Fibroblast of lung (primary cell): Measurements from ENCODE around the gene STPG4. TPM values are rescaled to one million over a fixed set of nuclear protein-coding genes. Genes with fewer than 3 reads are reported as not detected.

Experiments
- DNase-seq, 2 donors: peaks; one replicate each; pipeline versions ENCODE4 v3.0.0 to v3.0.0-alpha.2; 2010; ENCODE audit warnings: low read depth in 2 of 2
- H2AFZ ChIP-seq: 2 replicates; pipeline ENCODE4 v1.5.1; 2012; ENCODE audit warnings: low read length, control low read depth, inconsistent platforms
- H3K27ac ChIP-seq: 2 replicates; pipeline ENCODE4 v1.5.1; 2011; ENCODE audit warnings: low read length, control low read depth; ENCODE audit not compliant: insufficient read depth
- H3K27me3 ChIP-seq: 2 replicates; pipeline ENCODE4 v1.5.1; 2011; ENCODE audit warnings: mild to moderate bottlenecking, low read length; ENCODE audit not compliant: control insufficient read depth, insufficient read depth
- H3K36me3 ChIP-seq: 2 replicates; pipeline ENCODE4 v1.5.1; 2011; ENCODE audit warnings: low read length; ENCODE audit not compliant: control insufficient read depth, insufficient read depth
- H3K4me1 ChIP-seq: 2 replicates; pipeline ENCODE4 v1.5.1; 2011; ENCODE audit warnings: low read length; ENCODE audit not compliant: control insufficient read depth, insufficient read depth; ENCODE audit errors: extremely low read depth
- H3K4me2 ChIP-seq: 2 replicates; pipeline ENCODE4 v1.5.1; 2011; ENCODE audit warnings: low read length, control low read depth; ENCODE audit not compliant: insufficient read depth; ENCODE audit errors: extremely low read depth
- H3K4me3 ChIP-seq, 4 experiments: fragments of 200-600 bp in 1 of 4; sonication (generic) in 1 of 4; replicated peaks in 1 of 4; 2 replicates each; pipeline ENCODE4 v1.5.1; 2011 to 2016; ENCODE audit warnings: low read length in 4 of 4, low read depth in 3 of 4, mild to moderate bottlenecking in 3 of 4, control low read depth in 2 of 4, inconsistent platforms in 1 of 4, mixed read lengths in 1 of 4; ENCODE audit not compliant: insufficient read depth in 1 of 4; ENCODE audit errors: control extremely low read depth in 1 of 4
- H3K79me2 ChIP-seq: 2 replicates; pipeline ENCODE4 v1.5.1; 2012; ENCODE audit warnings: mild to moderate bottlenecking, low read length, inconsistent platforms; ENCODE audit not compliant: control insufficient read depth, insufficient read depth
- H3K9ac ChIP-seq: 2 replicates; pipeline ENCODE4 v1.5.1; 2011; ENCODE audit warnings: mild to moderate bottlenecking, low read length, control low read depth; ENCODE audit not compliant: insufficient read depth
- H3K9me3 ChIP-seq: 2 replicates; pipeline ENCODE4 v1.5.1; 2012; ENCODE audit warnings: low read depth, low read length; ENCODE audit not compliant: control insufficient read depth, insufficient read depth
- H4K20me1 ChIP-seq: 2 replicates; pipeline ENCODE4 v1.5.1; 2011; ENCODE audit warnings: low read length; ENCODE audit not compliant: control insufficient read depth, insufficient read depth; ENCODE audit errors: extremely low read depth
- EZH2 ChIP-seq: IDR thresholded peaks from 2 replicates; pipeline ENCODE4 v1.5.1; 2012; ENCODE audit warnings: low read length, control low read depth, mild to moderate bottlenecking; ENCODE audit errors: missing control alignments
- polyA plus RNA-seq, 2 donors: library from polyadenylated mRNA; depleted of rRNA in 1 of 2; stranded (reverse) in 1 of 2; unstranded in 1 of 2; fragments of >200 nt; gene quantifications; 2 replicates each; pipeline ENCODE4 v1.2.1, GENCODE V29; 2011 to 2012; ENCODE audit warnings: missing spikeins in 1 of 2
- total RNA-seq: library from RNA; depleted of rRNA; stranded (reverse); fragments of >200 nt; gene quantifications from 2 replicates; pipeline ENCODE4 v1.2.1, GENCODE V29; 2014
- TF ChIP-seq, protein P1 (sequence below), 2 donors: IDR thresholded peaks in 1 of 2; conservative IDR thresholded peaks in 1 of 2; 1 replicate in 1 of 2; 2 replicates in 1 of 2; pipeline ENCODE4 v1.5.1; 2011 to 2012; ENCODE audit warnings: low read length in 2 of 2, control low read depth in 1 of 2, inconsistent platforms in 1 of 2, low read depth in 1 of 2, mild to moderate bottlenecking in 1 of 2

Gene STPG4
- total and polyA plus RNA-seq, 2 donors (not counting 1 experiment from before 2014, with no cell fraction given), result 0.33 TPM; not detected in 1

DNA sequence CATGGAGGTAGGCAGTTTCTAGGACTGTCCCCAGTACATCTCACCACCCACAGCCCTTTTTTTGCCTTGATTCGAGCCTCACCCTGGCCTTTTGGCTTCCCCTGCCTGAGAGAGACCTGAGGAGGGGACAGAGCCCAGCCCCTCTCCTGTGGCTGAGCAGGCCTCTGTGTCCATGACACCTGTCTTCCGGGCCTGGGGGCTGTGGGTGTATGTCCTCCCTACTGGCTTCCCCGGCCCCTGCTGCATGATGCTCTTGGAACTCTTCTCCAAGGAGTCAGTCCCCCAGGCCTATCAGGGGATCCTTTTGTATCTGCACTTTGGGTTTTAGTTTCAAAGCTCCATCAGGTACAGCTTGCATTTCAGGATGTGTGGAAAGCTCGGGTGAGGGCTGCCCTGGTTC is 80.4 kb downstream of the STPG4 start:
- Histone ChIP-seq H3K4me1 (peaks cover 54% of the 10 kb centered on the region), H3K4me3 (no peak overlapping the region), H2AFZ (no peak overlapping the region), H3K4me2 (no peak overlapping the region), H4K20me1 (no peaks in the 10 kb centered on the region), H3K79me2 (no peaks in the 10 kb centered on the region), H3K27me3 (no peaks in the 10 kb centered on the region), H3K27ac (peak overlapping the region; percentile 46), H3K9me3 (no peaks in the 10 kb centered on the region), H3K9ac (no peak overlapping the region), H3K36me3 (peaks cover 11% of the 10 kb centered on the region)
- DNase-seq, result no peak
- TF ChIP-seq, protein P1, sequence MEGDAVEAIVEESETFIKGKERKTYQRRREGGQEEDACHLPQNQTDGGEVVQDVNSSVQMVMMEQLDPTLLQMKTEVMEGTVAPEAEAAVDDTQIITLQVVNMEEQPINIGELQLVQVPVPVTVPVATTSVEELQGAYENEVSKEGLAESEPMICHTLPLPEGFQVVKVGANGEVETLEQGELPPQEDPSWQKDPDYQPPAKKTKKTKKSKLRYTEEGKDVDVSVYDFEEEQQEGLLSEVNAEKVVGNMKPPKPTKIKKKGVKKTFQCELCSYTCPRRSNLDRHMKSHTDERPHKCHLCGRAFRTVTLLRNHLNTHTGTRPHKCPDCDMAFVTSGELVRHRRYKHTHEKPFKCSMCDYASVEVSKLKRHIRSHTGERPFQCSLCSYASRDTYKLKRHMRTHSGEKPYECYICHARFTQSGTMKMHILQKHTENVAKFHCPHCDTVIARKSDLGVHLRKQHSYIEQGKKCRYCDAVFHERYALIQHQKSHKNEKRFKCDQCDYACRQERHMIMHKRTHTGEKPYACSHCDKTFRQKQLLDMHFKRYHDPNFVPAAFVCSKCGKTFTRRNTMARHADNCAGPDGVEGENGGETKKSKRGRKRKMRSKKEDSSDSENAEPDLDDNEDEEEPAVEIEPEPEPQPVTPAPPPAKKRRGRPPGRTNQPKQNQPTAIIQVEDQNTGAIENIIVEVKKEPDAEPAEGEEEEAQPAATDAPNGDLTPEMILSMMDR (conservative IDR thresholded peaks at IDR 0.05 in 1 of 2, IDR thresholded peaks at IDR 0.05 in 1 of 2; ENCODE audit: low read depth in 1 of 2, low read length in 2 of 2), result no peak
- TF ChIP-seq EZH2, result no peak

- Histone ChIP-seq H3K36me3 (peaks cover 11% of the 10 kb centered on the region), H3K4me1 (peaks cover 60% of the 10 kb centered on the region), H3K27ac (peak overlapping the region; percentile 95)
Observed at GRCh38 chr2:47073641-47074040, 81.5 kb downstream of the STPG4 start.

DNA sequence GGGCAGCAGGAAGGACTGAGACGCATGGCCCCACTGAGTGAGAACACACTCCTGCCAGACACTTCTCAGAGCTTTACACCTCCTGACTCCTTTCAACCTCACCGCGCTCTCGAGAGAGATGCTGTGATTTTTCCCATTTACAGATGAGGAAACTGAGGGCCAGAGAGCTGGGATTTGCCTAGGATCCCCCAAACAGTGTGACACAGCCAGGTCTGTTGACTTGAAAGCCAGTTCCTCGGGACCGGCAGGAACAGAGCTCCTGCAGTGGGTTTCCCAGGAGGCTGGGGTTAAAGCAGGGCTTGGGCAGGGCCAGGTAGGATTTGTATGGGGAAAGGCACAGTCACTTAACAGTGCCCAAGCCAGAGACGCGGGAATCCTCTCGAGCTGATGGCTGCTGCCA is 81.9 kb downstream of the STPG4 start:
- Histone ChIP-seq H3K9me3 (no peaks in the 10 kb centered on the region), H3K4me1 (peaks cover 63% of the 10 kb centered on the region), H4K20me1 (no peaks in the 10 kb centered on the region), H3K27me3 (no peaks in the 10 kb centered on the region), H3K27ac (peak overlapping the region; percentile 95), H3K4me3 (no peak overlapping the region), H3K9ac (peak overlapping the region; percentile 48), H3K4me2 (no peak overlapping the region), H2AFZ (no peak overlapping the region), H3K79me2 (no peaks in the 10 kb centered on the region), H3K36me3 (peaks cover 11% of the 10 kb centered on the region)
- TF ChIP-seq, protein P1 (conservative IDR thresholded peaks at IDR 0.05 in 1 of 2, IDR thresholded peaks at IDR 0.05 in 1 of 2; ENCODE audit: low read depth in 1 of 2, low read length in 2 of 2), result no peak
- no peak for TF ChIP-seq EZH2
- DNase-seq, result no peak

More at GRCh38 chr2:47073641-47074040, 81.5 kb downstream of the STPG4 start:
- Histone ChIP-seq H3K4me2 (no peak overlapping the region), H3K79me2 (no peaks in the 10 kb centered on the region), H3K27me3 (no peaks in the 10 kb centered on the region), H4K20me1 (no peaks in the 10 kb centered on the region), H3K9me3 (no peaks in the 10 kb centered on the region), H3K4me3 (no peak overlapping the region), H3K9ac (no peak overlapping the region), H2AFZ (no peak overlapping the region)
- no peak for DNase-seq
- TF ChIP-seq, protein P1 (conservative IDR thresholded peaks at IDR 0.05 in 1 of 2, IDR thresholded peaks at IDR 0.05 in 1 of 2; ENCODE audit: low read depth in 1 of 2, low read length in 2 of 2), result no peak
- no peak for TF ChIP-seq EZH2
